OCI-LY3 (cell line): ENCODE results near the gene HEXD.
A peak's percentile ranks its signal among the peaks of the same experiment; 100 is the strongest.

Experiments
- H2AFZ ChIP-seq: fragments of 200-600, 300-600 bp; shearing (Covaris generic); 2 replicates; pipeline ENCODE4 v1.6.0; 2014; ENCODE audit warnings: antibody characterized with exemption, low read depth, low read length
- H3K27ac ChIP-seq: fragments of 200-600, 300-600 bp; sonication (generic); 2 replicates; pipeline ENCODE4 v1.5.1; 2014; ENCODE audit warnings: mild to moderate bottlenecking, low read length, moderate library complexity, mixed read lengths
- H3K27me3 ChIP-seq: fragments of 200-600, 300-600 bp; sonication (generic); 2 replicates; pipeline ENCODE4 v1.6.1; 2014; ENCODE audit warnings: low read depth, low read length, mixed read lengths
- H3K36me3 ChIP-seq: fragments of 200-600, 300-600 bp; sonication (generic); replicated peaks from 2 replicates; pipeline ENCODE3; 2014; ENCODE audit warnings: low read depth, low read length, mixed read lengths
- H3K4me1 ChIP-seq: fragments of 300-600, 200-600 bp; sonication (generic); 2 replicates; pipeline ENCODE4 v1.6.1; 2014; ENCODE audit warnings: low read length, mixed read lengths
- H3K4me2 ChIP-seq: fragments of 200-600, 300-600 bp; sonication (generic); 2 replicates; pipeline ENCODE4 v1.6.1; 2014; ENCODE audit warnings: low read length, mixed read lengths
- H3K4me3 ChIP-seq: fragments of 300-600, 200-600 bp; sonication (generic); 2 replicates; pipeline ENCODE4 v1.5.1; 2014; ENCODE audit warnings: antibody characterized with exemption, mild to moderate bottlenecking, low read length, moderate library complexity
- H3K79me2 ChIP-seq: fragments of 300-600, 200-600 bp; shearing (Covaris generic); 2 replicates; pipeline ENCODE4 v1.6.1; 2014; ENCODE audit warnings: mild to moderate bottlenecking, low read length, mixed read lengths
- H3K9ac ChIP-seq: fragments of 300-600, 200-600 bp; shearing (Covaris generic); 2 replicates; pipeline ENCODE4 v1.6.0; 2014; ENCODE audit warnings: mild to moderate bottlenecking, low read length, moderate library complexity
- H3K9me3 ChIP-seq: fragments of 200-600, 300-600 bp; shearing (Covaris generic); 2 replicates; pipeline ENCODE4 v1.6.1; 2014; ENCODE audit warnings: low read length, mixed read lengths; ENCODE audit not compliant: insufficient read depth
- H4K20me1 ChIP-seq: fragments of 200-600, 300-600 bp; sonication (generic); 2 replicates; pipeline ENCODE4 v1.6.1; 2016; ENCODE audit warnings: low read length, mixed read lengths; ENCODE audit not compliant: insufficient read depth
- EZH2phosphoT487 ChIP-seq: fragments of 200-600 bp; shearing (Covaris generic); IDR thresholded peaks from 2 replicates; pipeline ENCODE4 v1.6.1; 2018; ENCODE audit warnings: antibody characterized with exemption, mixed run types, low read depth
- TF ChIP-seq, protein P1 (sequence below): fragments of 200-600, 300-600 bp; sonication (generic); IDR thresholded peaks from 2 replicates; pipeline ENCODE4 v1.5.1; 2014; ENCODE audit warnings: antibody characterized with exemption, low read length, low read depth

Gene HEXD

DNA sequence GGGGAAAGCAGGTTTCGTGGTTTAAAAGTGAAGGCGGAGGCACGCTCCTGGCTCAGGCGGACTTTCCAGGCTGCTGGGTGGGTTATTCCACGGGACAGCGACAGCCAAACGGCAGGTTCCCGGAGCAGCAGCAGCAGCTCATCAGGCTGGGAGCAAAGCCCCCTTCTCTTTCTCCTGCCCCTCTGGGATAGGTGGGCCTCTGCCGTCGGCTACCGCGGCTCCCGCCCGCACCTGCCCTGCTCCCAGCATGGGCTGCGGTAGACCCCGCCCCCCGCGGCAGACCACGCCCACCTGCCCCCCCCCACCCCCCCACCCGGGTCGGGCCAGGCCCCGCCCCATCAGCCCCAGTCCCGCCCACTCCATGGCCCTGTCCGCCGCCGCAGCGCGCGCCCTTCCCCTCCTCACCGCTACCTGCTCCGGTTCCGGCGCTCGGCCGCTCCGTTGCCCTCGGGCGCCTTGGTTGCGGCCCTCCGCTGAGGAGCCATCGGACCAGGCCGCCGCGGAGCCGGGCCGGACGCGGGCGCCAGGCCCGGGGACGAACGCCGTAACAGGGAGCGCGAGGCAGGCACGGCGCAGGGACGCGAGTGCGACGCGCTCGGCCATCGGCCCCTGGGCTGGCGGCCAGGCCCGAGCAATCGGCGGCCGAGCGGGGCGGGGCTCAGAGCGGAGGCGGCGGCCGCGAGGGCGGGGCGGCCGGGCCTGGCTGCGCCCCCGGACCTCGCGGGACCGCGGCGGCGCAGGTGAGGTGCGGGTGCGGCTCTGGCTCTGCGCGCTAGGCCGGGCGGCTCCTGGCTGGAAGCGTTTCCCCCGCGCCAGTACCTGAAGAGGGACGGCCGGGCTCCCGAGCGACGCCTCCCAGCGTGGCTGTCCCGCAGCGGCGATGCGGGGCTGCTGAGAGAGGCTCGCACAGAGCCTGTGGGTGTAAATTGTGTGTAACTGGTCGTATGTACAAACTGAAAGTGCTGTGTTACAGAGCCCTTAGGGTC lies at the start of gene HEXD, which contains the start of gene OGFOD3:
HEXD (plus strand) TSS at position 347 of the 986 bp plus-strand sequence. CDS start 1,453 bp downstream, outside the sequence.
OGFOD3 (minus strand) TSS at position 586 of the 986 bp plus-strand sequence; CDS start at position 485, 101 bp downstream.
- Histone ChIP-seq H3K9me3 (no peaks in the 10 kb centered on the region), H3K27ac (peak within 1 kb of the TSS; percentile 68), H3K9ac (peak within 1 kb of the TSS; percentile 79), H3K4me3 (peak within 1 kb of the TSS; percentile 90), H3K27me3 (no peaks in the 10 kb centered on the region), H3K79me2 (no peaks in the 10 kb centered on the region), H4K20me1 (peaks cover 14% of the 10 kb centered on the region), H3K4me2 (peak within 1 kb of the TSS; percentile 98), H2AFZ (peak within 1 kb of the TSS; percentile 68; the same call in 1 of the 2 replicates), H3K36me3 (peaks cover 12% of the 10 kb centered on the region), H3K4me1 (peaks cover 14% of the 10 kb centered on the region)
- TF ChIP-seq, protein P1, sequence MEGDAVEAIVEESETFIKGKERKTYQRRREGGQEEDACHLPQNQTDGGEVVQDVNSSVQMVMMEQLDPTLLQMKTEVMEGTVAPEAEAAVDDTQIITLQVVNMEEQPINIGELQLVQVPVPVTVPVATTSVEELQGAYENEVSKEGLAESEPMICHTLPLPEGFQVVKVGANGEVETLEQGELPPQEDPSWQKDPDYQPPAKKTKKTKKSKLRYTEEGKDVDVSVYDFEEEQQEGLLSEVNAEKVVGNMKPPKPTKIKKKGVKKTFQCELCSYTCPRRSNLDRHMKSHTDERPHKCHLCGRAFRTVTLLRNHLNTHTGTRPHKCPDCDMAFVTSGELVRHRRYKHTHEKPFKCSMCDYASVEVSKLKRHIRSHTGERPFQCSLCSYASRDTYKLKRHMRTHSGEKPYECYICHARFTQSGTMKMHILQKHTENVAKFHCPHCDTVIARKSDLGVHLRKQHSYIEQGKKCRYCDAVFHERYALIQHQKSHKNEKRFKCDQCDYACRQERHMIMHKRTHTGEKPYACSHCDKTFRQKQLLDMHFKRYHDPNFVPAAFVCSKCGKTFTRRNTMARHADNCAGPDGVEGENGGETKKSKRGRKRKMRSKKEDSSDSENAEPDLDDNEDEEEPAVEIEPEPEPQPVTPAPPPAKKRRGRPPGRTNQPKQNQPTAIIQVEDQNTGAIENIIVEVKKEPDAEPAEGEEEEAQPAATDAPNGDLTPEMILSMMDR = no peak
- no peak for TF ChIP-seq EZH2phosphoT487

DNA sequence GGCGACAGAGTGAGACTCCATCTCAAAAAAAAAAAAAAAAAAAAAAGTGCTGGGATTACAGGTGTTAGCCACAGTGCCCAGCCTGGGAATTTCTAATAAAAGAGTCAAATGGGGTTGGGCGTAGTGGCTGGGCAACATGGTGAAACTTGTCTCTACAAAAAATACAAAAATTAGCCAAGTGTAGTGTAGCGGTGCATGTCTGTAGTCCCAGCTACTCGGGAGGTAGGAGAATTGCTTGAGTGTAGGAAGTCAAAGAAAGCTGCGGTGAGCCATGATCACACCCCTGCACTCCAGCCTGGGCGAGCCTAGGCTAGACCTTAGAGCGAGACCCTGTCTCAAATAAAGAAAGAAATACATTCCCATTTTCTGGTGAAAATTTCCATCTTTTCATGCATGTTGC lies 48.9 kb upstream of the HEXD start:
- Histone ChIP-seq H3K36me3 (no peaks in the 10 kb centered on the region), H3K9ac (no peak overlapping the region), H3K4me3 (no peak overlapping the region), H3K27ac (no peak overlapping the region), H3K27me3 (no peaks in the 10 kb centered on the region), H3K79me2 (no peaks in the 10 kb centered on the region), H3K4me2 (no peak overlapping the region), H3K9me3 (no peaks in the 10 kb centered on the region), H3K4me1 (peaks cover 24% of the 10 kb centered on the region), H4K20me1 (no peaks in the 10 kb centered on the region), H2AFZ (no peak overlapping the region)
- TF ChIP-seq, protein P1 = no peak
- TF ChIP-seq EZH2phosphoT487 = no peak

DNA sequence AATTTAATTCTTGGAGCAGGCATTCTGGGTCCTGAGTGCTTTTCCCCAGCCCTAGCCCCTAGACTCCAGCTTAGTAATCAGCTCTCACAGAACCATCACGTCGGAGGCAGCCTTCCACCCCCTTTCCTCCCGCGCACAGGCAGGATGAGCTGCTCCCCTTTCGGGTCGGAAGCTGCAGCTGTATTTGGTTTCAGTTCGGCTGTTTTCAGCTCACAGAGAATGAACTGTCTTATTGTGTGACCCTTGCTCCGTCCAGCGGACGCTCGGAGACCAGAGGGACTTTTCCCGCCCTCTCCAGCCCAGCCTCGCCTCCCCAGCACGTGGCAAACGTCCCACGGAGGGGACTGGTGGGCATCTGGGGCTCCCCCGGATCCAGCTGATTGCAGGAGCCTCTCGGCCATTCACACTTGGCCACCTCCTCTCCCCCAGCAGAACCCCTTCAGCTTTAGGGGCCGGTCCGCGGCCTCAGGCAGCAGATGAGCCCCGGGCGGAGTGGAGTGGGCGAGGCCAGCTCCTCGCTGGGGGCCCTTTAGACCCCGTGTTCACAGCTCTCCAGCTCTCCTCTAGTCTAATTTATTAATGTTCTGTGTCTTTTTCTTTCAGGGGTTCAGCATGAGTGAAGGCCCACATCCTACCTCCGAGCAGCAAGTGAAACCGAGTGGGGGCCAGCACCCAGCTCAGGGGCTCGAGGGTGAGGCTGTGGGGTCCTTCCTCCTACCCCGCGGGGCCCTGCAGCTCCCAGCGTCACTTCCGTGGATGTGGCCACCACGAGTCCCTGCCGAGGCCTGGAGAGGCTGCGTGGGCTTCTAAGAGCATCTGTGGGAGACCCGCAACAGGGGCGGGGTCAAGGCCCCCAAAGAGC lies 47.4 kb upstream of the HEXD start:
- Histone ChIP-seq H3K36me3 (no peaks in the 10 kb centered on the region), H3K9me3 (no peaks in the 10 kb centered on the region), H3K4me1 (peaks cover 24% of the 10 kb centered on the region), H3K4me3 (peak overlapping the region; percentile 49), H4K20me1 (no peaks in the 10 kb centered on the region), H3K27ac (peak overlapping the region; percentile 11; the same call in 1 of the 2 replicates), H3K4me2 (peak overlapping the region; percentile 66), H3K9ac (peak overlapping the region; percentile 3; the same call in 1 of the 2 replicates), H2AFZ (peak overlapping the region; percentile 71), H3K79me2 (no peaks in the 10 kb centered on the region), H3K27me3 (no peaks in the 10 kb centered on the region)
- TF ChIP-seq, protein P1 = no peak
- no peak for TF ChIP-seq EZH2phosphoT487
